Measurements from ENCODE around the gene TRIM38. TPM values are rescaled to one million over a fixed set of nuclear protein-coding genes. Genes with fewer than 3 reads are reported as not detected.
"Not testable (repeated sequence)": the region's sequence is repeated elsewhere in the genome, so short reads cannot be mapped to it uniquely, and the experiment has no call there.

TRIM38 gene
- total RNA-seq, 1 experiment from 2014 or later = 5.8 TPM

- in situ Hi-C loops (cut with HindIII; ENCODE audit: low pct_unique_long_range_greater_than_20kb, low sequenced_read_pairs) = no loop called here
- peak; percentile 94 for DNase-seq (ENCODE audit: low read depth)
These were observed 30.1 kb downstream of the TRIM38 start for GRCh38 chr6:25992413-25993340.

DNA sequence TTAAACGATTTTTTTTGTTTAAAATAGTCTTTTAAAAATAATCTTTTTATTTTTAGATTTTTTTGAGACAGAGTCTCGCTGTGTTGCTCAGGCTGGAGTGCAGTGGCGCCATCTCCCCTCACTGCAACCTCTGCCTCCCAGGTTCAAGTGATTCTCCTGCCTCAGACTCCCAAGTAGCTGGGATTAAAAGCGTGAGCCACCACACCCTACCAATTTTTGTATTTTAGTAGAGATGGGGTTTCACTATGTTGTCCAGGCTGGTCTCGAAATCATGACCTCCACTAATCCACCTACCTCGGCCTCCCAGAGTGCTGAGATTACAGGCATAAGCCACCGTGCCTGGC, 30.7 kb downstream of the TRIM38 start:
- DNase-seq (ENCODE audit: low read depth); in situ Hi-C loops (cut with HindIII; ENCODE audit: low pct_unique_long_range_greater_than_20kb, low sequenced_read_pairs): not testable (repeated sequence)

- in situ Hi-C loops (cut with HindIII; ENCODE audit: low pct_unique_long_range_greater_than_20kb, low sequenced_read_pairs) = no loop called here
- no peak for DNase-seq (ENCODE audit: low read depth)
These were observed 32.9 kb downstream of the TRIM38 start for GRCh38 chr6:25995507-25995906.

DNA sequence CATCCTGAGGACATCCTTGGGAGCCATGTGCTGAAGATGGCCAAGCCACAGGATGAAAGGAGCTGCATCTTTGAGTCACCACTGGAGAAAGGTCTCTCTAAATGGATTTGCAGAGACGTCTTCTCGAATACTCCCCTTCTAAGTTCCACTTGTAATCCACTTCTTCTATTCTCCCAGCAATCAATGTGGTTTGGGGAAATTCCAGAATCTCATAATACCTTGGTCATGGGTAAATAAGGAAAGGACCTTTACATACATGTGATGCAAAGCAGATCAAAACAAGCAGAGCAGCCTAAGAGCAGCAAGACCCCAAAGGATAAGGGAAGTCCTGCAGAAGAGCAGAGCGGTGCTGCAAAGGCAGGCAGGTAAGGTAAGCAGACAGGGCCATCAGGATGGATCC, 35.3 kb downstream of the TRIM38 start:
- in situ Hi-C loops (cut with HindIII; ENCODE audit: low pct_unique_long_range_greater_than_20kb, low sequenced_read_pairs) = no loop called here

DNA sequence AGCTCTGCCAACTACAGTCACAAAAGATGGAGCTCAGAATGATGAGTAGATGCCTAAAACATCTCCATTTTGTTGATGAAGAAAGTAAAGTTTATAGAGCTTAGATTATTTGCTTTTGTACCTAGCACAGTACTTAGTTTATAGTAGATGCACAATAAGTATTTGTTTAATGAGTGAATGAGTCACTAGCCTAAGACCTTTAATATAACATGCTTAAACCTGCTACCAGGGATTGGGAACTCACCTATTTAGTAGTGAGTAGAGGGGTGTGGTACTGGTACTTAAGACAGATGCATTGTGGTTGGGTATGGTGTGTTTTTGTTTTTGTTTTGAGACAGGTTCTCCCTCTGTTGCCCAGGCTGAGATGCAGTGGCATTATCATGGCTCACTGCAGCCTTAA, 35.8 kb downstream of the TRIM38 start:
- in situ Hi-C loops (cut with HindIII; ENCODE audit: low pct_unique_long_range_greater_than_20kb, low sequenced_read_pairs) = no loop called here
- no peak for DNase-seq (ENCODE audit: low read depth)

More for the DNA sequence above, 35.3 kb downstream of the TRIM38 start:
- DNase-seq (ENCODE audit: low read depth) = no peak

DNA sequence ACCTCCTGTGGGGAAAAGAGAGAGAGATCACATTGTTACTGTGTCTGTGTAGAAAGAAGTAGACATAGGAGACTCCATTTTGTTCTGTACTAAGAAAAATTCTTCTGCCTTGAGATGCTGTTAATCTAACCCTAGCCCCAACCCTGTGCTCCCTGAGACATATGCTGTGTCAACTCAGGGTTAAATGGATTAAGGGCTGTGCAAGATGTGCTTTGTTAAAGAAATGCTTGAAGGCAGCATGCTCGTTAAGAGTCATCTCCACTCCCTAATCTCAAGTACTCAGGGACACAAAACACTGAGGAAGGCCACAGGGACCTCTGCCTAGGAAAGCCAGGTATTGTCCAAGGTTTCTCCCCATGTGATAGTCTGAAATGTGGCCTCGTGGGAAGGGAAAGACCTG, 36.6 kb downstream of the TRIM38 start:
- DNase-seq (ENCODE audit: low read depth); in situ Hi-C loops (cut with HindIII; ENCODE audit: low pct_unique_long_range_greater_than_20kb, low sequenced_read_pairs): not testable (repeated sequence)

DNA sequence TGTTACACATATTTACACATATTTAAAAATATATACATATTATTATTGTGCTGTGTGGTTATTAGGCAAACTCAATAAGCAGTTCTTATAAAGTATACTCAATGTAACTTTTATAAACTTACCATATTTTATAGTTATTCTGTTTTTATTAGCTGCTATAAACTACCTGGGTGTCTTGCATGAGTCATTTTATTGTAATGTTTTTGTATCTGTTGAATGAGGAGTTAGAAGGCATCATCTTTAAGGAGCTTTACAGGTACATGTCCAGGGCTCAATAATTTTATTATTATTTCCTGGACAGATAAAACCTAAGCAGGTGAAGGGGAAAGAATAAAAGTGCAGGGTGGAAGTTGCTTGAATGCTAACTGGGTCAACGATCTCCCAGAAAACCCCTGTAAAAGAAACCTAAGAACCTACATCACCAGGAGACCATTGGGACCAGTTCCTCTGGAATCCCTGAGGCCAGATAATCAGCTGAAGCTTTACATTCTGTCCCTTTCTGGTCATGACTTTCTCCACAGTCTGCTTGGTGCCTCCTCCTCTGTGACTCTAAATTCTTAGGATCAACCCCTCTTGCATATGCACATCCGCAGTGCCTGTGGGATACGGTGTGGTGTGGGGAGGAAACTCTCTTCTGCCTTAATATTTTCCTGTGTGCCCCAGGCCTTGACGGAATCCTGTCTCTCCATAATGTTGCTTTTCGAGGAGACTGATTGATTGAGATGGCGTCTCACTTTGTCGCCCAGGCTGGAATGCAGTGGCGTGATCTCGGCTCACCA, 38.0 kb downstream of the TRIM38 start:
- no peak for DNase-seq (ENCODE audit: low read depth)
- in situ Hi-C loops (cut with HindIII; ENCODE audit: low pct_unique_long_range_greater_than_20kb, low sequenced_read_pairs) = loop anchor here (10.0 kb wide), 1 partner anchor 106 kb away; no protein-coding TSS in a partner anchor

GRCh38 chr6:26003102-26003694, 40.6 kb downstream of the TRIM38 start:
- peak; percentile 50 for DNase-seq (ENCODE audit: low read depth)
- in situ Hi-C loops (cut with HindIII; ENCODE audit: low pct_unique_long_range_greater_than_20kb, low sequenced_read_pairs) = loop anchor here (10.0 kb wide), 1 partner anchor 108 kb away; no protein-coding TSS in a partner anchor

DNA sequence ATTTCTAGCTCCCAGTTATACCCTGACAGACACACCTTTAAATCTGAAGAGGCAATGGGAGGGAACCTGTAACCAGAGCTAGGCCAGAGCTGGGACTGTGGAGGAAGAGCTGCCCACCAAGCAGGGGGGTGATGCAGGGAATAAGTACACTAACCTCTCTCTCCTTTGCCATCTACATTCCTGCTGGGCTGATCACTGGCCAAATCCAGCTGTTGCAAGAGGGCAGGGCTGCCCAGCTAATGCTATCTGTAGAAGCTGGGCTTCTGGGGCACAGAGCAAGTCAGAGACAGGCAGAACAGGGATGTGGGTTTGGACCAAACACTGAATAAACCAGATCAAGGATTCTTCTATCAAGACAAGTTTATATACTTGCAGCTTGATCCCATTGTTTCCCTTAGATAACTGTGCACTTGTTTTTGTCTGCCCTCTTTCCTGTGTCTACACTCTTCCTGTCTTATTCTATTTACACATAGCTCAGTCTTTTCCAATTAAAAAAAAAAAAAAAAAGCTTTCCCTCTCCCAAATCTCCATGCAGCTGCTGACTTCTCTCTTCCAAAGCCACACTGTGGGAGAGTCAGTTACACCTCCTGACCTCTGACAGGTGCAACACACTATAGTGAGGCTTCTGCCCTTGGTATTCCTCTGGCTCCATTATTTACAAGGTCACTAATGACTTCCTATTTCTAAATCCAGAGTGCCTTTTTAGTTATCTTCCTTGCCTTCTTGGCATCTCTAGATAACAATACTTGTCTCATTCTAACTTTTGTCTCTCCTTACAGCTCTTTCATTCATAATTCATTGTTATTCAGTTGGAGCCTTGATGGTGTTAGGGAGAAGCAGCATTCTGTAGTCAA, 43.7 kb downstream of the TRIM38 start:
- in situ Hi-C loops (cut with HindIII; ENCODE audit: low pct_unique_long_range_greater_than_20kb, low sequenced_read_pairs) = loop anchor here (10.0 kb wide), 1 partner anchor 112 kb away; no protein-coding TSS in a partner anchor
- no peak for DNase-seq (ENCODE audit: low read depth)

- DNase-seq (ENCODE audit: low read depth) = not testable (repeated sequence)
- in situ Hi-C loops (cut with HindIII; ENCODE audit: low pct_unique_long_range_greater_than_20kb, low sequenced_read_pairs) = loop anchor here (10.0 kb wide), 1 partner anchor 112 kb away; no protein-coding TSS in a partner anchor
These were observed 44.3 kb downstream of the TRIM38 start for GRCh38 chr6:26006940-26007305.

- no peak for DNase-seq (ENCODE audit: low read depth)
- in situ Hi-C loops (cut with HindIII; ENCODE audit: low pct_unique_long_range_greater_than_20kb, low sequenced_read_pairs) = loop anchor here (10.0 kb wide), 1 partner anchor 114 kb away; no protein-coding TSS in a partner anchor
These were observed 45.9 kb downstream of the TRIM38 start for GRCh38 chr6:26008470-26008869.

- no peak for DNase-seq (ENCODE audit: low read depth)
- in situ Hi-C loops (cut with HindIII; ENCODE audit: low pct_unique_long_range_greater_than_20kb, low sequenced_read_pairs) = loop anchor here (10.0 kb wide), 1 partner anchor 115 kb away; no protein-coding TSS in a partner anchor
These were observed 47.2 kb downstream of the TRIM38 start for GRCh38 chr6:26009817-26010216.

- DNase-seq (ENCODE audit: low read depth) = no peak
- in situ Hi-C loops (cut with HindIII; ENCODE audit: low pct_unique_long_range_greater_than_20kb, low sequenced_read_pairs) = no loop called here
These were observed 49.5 kb downstream of the TRIM38 start for GRCh38 chr6:26012061-26012460.

- in situ Hi-C loops (cut with HindIII; ENCODE audit: low pct_unique_long_range_greater_than_20kb, low sequenced_read_pairs); DNase-seq (ENCODE audit: low read depth): not testable (repeated sequence)
These were observed 51.8 kb downstream of the TRIM38 start for GRCh38 chr6:26014386-26014785.

GRCh38 chr6:26016245-26016962, 53.8 kb downstream of the TRIM38 start:
- DNase-seq (ENCODE audit: low read depth) = no peak
- in situ Hi-C loops (cut with HindIII; ENCODE audit: low pct_unique_long_range_greater_than_20kb, low sequenced_read_pairs) = no loop called here

DNA sequence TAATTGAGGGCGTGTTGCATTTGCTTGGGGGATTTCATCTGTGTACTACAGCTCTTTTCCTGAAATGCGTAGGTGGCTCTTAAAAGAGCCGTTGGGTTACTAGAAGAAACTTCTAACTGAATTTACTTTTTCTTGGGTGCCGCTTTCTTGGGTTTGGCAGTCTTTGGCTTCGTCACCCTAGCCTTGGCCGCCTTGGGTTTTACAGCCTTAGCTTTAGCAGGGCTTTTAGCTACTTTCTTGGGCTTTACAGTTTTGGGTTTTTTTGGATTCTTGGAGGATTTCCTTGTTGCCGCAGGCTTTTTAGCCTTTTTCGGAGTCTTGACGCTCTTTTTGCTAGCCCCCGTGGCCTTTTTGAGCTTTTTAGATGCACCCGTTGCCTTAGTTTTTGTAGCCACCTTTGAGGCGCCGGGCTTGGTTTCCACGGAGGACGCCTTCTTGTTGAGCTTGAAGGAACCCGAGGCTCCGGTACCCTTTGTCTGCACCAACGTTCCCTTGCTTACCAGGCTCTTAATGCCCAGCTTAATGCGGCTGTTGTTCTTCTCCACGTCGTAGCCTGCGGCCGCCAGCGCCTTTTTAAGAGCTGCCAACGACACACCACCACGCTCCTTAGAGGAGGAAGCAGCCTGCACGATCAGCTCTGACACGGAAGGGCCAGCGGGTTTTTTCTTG, 54.5 kb downstream of the TRIM38 start:
- DNase-seq (ENCODE audit: low read depth) = no peak

DNA sequence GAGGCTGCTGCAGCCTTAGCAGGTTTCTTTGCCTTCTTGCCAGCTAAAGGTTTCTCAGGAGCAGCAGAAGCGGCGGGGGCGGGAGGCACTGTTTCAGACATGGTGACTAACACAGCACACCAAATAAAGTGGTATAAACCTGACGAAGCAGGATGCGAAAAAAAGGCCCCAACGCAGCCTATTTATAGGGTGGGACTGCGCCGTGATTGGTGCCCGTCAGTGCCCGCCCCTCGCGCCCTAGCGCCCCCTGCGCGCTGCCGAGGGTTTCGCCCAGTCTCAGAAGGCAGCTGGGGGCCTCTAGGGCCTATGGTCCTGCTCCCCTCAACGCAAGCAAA, 55.0 kb downstream of the TRIM38 start:
- in situ Hi-C loops (cut with HindIII; ENCODE audit: low pct_unique_long_range_greater_than_20kb, low sequenced_read_pairs) = no loop called here
- no peak for DNase-seq (ENCODE audit: low read depth)

More for the DNA sequence above, 54.5 kb downstream of the TRIM38 start:
- in situ Hi-C loops (cut with HindIII; ENCODE audit: low pct_unique_long_range_greater_than_20kb, low sequenced_read_pairs) = no loop called here
